Measurements from ENCODE around the gene ERGIC3.
A peak's percentile ranks its signal among the peaks of the same experiment; 100 is the strongest.

The ERGIC3 gene

DNA sequence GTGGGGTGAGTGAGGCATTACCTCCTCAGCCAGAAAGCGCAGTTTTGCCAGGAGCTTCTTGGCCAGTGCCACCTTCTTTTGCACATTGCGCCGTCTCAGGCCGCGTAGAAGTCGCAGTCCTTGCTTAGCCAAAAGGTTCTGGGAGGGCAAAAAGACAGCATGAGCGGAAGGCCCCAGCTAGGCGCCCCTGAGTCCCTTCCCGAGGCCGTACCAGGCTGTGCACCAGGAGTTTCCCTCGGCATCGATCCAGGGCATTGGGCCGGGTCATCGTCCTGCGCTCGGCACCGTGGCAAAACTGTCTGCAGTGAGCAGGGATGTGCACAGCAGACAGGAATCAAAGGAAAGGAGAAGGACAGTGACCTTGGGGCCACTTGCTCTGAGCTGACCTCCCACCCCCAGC, 53.6 kb downstream of the ERGIC3 start:
- no peak overlapping the region for H3K27ac ChIP-seq (ENCODE audit: low read depth, low read length)
- H4K8ac ChIP-seq (ENCODE audit: low read depth, low read length): no peak overlapping the region
- H4K91ac ChIP-seq (ENCODE audit: low read depth, low read length): no peak overlapping the region
- H3K14ac ChIP-seq (ENCODE audit: low read length): no peak overlapping the region
- H3K18ac ChIP-seq (ENCODE audit: low read length): no peak overlapping the region
- H3K79me1 ChIP-seq (ENCODE audit: low read length): no peaks in the 10 kb centered on the region
- no peak overlapping the region for H3K23ac ChIP-seq (ENCODE audit: low read length)
- no peaks in the 10 kb centered on the region for H3K36me3 ChIP-seq (ENCODE audit: control insufficient read depth in 1 of 2, insufficient read depth in 2 of 2, low read length in 2 of 2)
- no peak overlapping the region for H2BK120ac ChIP-seq (ENCODE audit: insufficient read depth, low read length, poor library complexity)
- H4K12ac ChIP-seq (ENCODE audit: low read depth, low read length): no peak overlapping the region
- no peak overlapping the region for H2AK5ac ChIP-seq (ENCODE audit: low read length)
- no peak for DNase-seq
- H3K9me3 ChIP-seq (ENCODE audit: insufficient read depth, low read depth, low read length): no peaks in the 10 kb centered on the region
- H2BK5ac ChIP-seq (ENCODE audit: low read depth, low read length, poor library complexity): no peak overlapping the region
- H3K4me2 ChIP-seq (ENCODE audit: low read length): no peak overlapping the region
- H2BK12ac ChIP-seq (ENCODE audit: low read length): no peak overlapping the region
- H2AFZ ChIP-seq (ENCODE audit: insufficient read depth, low read length, poor library complexity): no peak overlapping the region
- no peak overlapping the region for H3K4ac ChIP-seq (ENCODE audit: low read depth, low read length)
- H3K4me1 ChIP-seq (ENCODE audit: control insufficient read depth in 1 of 2, insufficient read depth in 2 of 2, low read length in 2 of 2): no peaks in the 10 kb centered on the region
- peaks cover 5% of the 10 kb centered on the region for H3K27me3 ChIP-seq (ENCODE audit: insufficient read depth, low read length)
- no peak overlapping the region for H3K4me3 ChIP-seq (ENCODE audit: low read depth, low read length)
- H3K79me2 ChIP-seq (ENCODE audit: control insufficient read depth, insufficient read depth, low read length, poor library complexity): no peaks in the 10 kb centered on the region
- H3K9ac ChIP-seq (ENCODE audit: low read length): no peak overlapping the region
- whole genome bisulfite sequencing (ENCODE audit: extremely low coverage, insufficient coverage, insufficient read length): no CpG with 5 or more reads among the region's 17 CpGs

DNA sequence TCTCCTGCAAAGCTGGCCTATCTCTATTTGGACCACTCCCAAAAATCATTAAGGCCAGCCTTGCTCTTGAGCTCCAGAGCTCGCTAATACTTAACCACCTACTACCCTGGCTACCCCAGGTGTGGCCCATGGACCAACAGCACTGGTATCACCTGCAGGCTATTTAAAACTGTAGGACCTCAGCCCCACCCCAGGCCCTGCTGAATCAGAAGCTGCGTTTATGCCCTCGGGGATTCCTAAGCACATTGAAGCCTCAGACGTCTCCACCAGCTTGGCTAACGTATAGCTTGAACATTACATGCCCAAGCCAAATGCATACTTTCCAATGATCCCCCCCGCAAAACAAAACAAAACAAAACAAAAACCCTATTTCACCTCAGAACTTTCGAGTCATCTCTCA, 54.0 kb downstream of the ERGIC3 start:
- WGBS (ENCODE audit: extremely low coverage, insufficient coverage, insufficient read length): 100% methylated on average over 2 of the region's 7 CpGs
- peak; percentile 43 to 57 for DNase-seq

DNA sequence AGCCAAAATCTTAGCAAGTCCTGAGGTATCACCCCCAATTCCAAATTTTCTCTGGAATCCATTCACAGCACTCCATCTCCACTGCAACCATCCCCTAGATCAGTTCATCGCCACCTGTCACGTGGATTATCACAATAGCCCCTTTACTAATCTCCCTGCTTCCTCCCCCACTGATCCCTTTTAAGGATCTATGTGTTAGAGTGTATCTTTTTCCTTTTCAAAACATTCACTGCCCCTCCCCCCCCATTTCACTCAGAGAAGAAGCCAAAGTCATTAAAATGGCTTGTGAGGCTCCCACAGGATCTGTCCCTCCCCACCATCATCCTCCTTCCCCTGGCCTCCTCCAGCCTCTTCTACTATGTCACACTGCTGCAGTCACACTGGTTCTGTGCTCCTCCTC, 55.3 kb downstream of the ERGIC3 start:
- Histone ChIP-seq H4K12ac (ENCODE audit: low read depth, low read length) (no peak overlapping the region), H2AFZ (ENCODE audit: insufficient read depth, low read length, poor library complexity) (no peak overlapping the region), H2BK12ac (ENCODE audit: low read length) (no peak overlapping the region), H3K14ac (ENCODE audit: low read length) (no peak overlapping the region), H3K23ac (ENCODE audit: low read length) (no peak overlapping the region), H3K18ac (ENCODE audit: low read length) (no peak overlapping the region), H3K4me3 (ENCODE audit: low read depth, low read length) (no peak overlapping the region), H3K4me2 (ENCODE audit: low read length) (no peak overlapping the region), H3K9me3 (ENCODE audit: insufficient read depth, low read depth, low read length) (no peaks in the 10 kb centered on the region), H3K27ac (ENCODE audit: low read depth, low read length) (no peak overlapping the region), H4K8ac (ENCODE audit: low read depth, low read length) (no peak overlapping the region), H2BK5ac (ENCODE audit: low read depth, low read length, poor library complexity) (no peak overlapping the region), H2AK5ac (ENCODE audit: low read length) (no peak overlapping the region), H4K91ac (ENCODE audit: low read depth, low read length) (no peak overlapping the region), H3K79me1 (ENCODE audit: low read length) (no peaks in the 10 kb centered on the region), H3K9ac (ENCODE audit: low read length) (no peak overlapping the region), H3K4ac (ENCODE audit: low read depth, low read length) (no peak overlapping the region), H3K4me1 (ENCODE audit: control insufficient read depth in 1 of 2, insufficient read depth in 2 of 2, low read length in 2 of 2) (peaks cover 9 to 11% of the 10 kb centered on the region in 2 experiments), H3K79me2 (ENCODE audit: control insufficient read depth, insufficient read depth, low read length, poor library complexity) (no peaks in the 10 kb centered on the region), H3K36me3 (ENCODE audit: control insufficient read depth in 1 of 2, insufficient read depth in 2 of 2, low read length in 2 of 2) (no peaks in the 10 kb centered on the region), H3K27me3 (ENCODE audit: insufficient read depth, low read length) (peaks cover 22% of the 10 kb centered on the region), H2BK120ac (ENCODE audit: insufficient read depth, low read length, poor library complexity) (no peak overlapping the region)
- no peak for DNase-seq
- no CpG with 5 or more reads among the region's 2 CpGs for WGBS (ENCODE audit: extremely low coverage, insufficient coverage, insufficient read length)

More for the DNA sequence above, 54.0 kb downstream of the ERGIC3 start:
- Histone ChIP-seq H3K4ac (ENCODE audit: low read depth, low read length) (no peak overlapping the region), H3K23ac (ENCODE audit: low read length) (no peak overlapping the region), H3K79me2 (ENCODE audit: control insufficient read depth, insufficient read depth, low read length, poor library complexity) (no peaks in the 10 kb centered on the region), H3K4me1 (ENCODE audit: control insufficient read depth in 1 of 2, insufficient read depth in 2 of 2, low read length in 2 of 2) (peaks cover 0 to under 1% of the 10 kb centered on the region in 2 experiments), H3K79me1 (ENCODE audit: low read length) (no peaks in the 10 kb centered on the region), H3K18ac (ENCODE audit: low read length) (no peak overlapping the region), H2BK12ac (ENCODE audit: low read length) (no peak overlapping the region), H3K36me3 (ENCODE audit: control insufficient read depth in 1 of 2, insufficient read depth in 2 of 2, low read length in 2 of 2) (no peaks in the 10 kb centered on the region), H3K27ac (ENCODE audit: low read depth, low read length) (no peak overlapping the region), H2AK5ac (ENCODE audit: low read length) (no peak overlapping the region), H2BK120ac (ENCODE audit: insufficient read depth, low read length, poor library complexity) (no peak overlapping the region), H3K4me2 (ENCODE audit: low read length) (no peak overlapping the region), H3K9ac (ENCODE audit: low read length) (no peak overlapping the region), H3K27me3 (ENCODE audit: insufficient read depth, low read length) (peaks cover 10% of the 10 kb centered on the region), H2BK5ac (ENCODE audit: low read depth, low read length, poor library complexity) (no peak overlapping the region), H4K12ac (ENCODE audit: low read depth, low read length) (no peak overlapping the region), H3K14ac (ENCODE audit: low read length) (no peak overlapping the region), H3K9me3 (ENCODE audit: insufficient read depth, low read depth, low read length) (no peaks in the 10 kb centered on the region), H2AFZ (ENCODE audit: insufficient read depth, low read length, poor library complexity) (no peak overlapping the region), H4K91ac (ENCODE audit: low read depth, low read length) (no peak overlapping the region), H4K8ac (ENCODE audit: low read depth, low read length) (no peak overlapping the region), H3K4me3 (ENCODE audit: low read depth, low read length) (no peak overlapping the region)

DNA sequence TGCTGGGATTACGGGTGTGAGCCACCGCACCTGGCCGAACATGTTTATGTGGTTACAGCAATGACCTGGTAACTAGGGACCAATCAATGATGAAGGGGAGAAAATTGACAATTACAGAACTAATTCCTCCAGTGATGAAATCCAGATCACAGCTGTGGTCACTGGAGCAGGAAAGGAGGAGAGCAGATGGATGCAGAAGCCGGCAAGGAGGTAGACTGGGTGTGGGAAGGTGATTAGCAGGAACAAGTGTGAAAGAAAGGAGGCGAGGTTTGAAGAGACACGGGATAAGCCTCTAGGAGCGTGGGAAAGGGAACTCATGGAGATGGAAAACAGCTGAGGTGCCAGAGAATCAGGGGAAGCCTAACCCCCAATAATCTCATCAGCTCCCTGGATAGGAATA, 56.6 kb downstream of the ERGIC3 start:
- DNase-seq: no peak
- Histone ChIP-seq H3K4me1 (ENCODE audit: control insufficient read depth in 1 of 2, insufficient read depth in 2 of 2, low read length in 2 of 2) (peaks cover 9 to 11% of the 10 kb centered on the region in 2 experiments), H3K9me3 (ENCODE audit: insufficient read depth, low read depth, low read length) (peaks cover 5% of the 10 kb centered on the region), H3K14ac (ENCODE audit: low read length) (no peak overlapping the region), H3K27me3 (ENCODE audit: insufficient read depth, low read length) (peaks cover 25% of the 10 kb centered on the region), H4K12ac (ENCODE audit: low read depth, low read length) (no peak overlapping the region), H2BK12ac (ENCODE audit: low read length) (no peak overlapping the region), H3K4ac (ENCODE audit: low read depth, low read length) (no peak overlapping the region), H3K4me3 (ENCODE audit: low read depth, low read length) (no peak overlapping the region), H3K79me2 (ENCODE audit: control insufficient read depth, insufficient read depth, low read length, poor library complexity) (no peaks in the 10 kb centered on the region), H2BK5ac (ENCODE audit: low read depth, low read length, poor library complexity) (no peak overlapping the region), H3K27ac (ENCODE audit: low read depth, low read length) (no peak overlapping the region), H3K9ac (ENCODE audit: low read length) (no peak overlapping the region), H3K18ac (ENCODE audit: low read length) (no peak overlapping the region), H2BK120ac (ENCODE audit: insufficient read depth, low read length, poor library complexity) (no peak overlapping the region), H2AFZ (ENCODE audit: insufficient read depth, low read length, poor library complexity) (no peak overlapping the region), H3K79me1 (ENCODE audit: low read length) (no peaks in the 10 kb centered on the region), H4K91ac (ENCODE audit: low read depth, low read length) (no peak overlapping the region), H3K4me2 (ENCODE audit: low read length) (no peak overlapping the region), H4K8ac (ENCODE audit: low read depth, low read length) (no peak overlapping the region), H2AK5ac (ENCODE audit: low read length) (no peak overlapping the region), H3K36me3 (ENCODE audit: control insufficient read depth in 1 of 2, insufficient read depth in 2 of 2, low read length in 2 of 2) (no peaks in the 10 kb centered on the region), H3K23ac (ENCODE audit: low read length) (no peak overlapping the region)
- no CpG with 5 or more reads among the region's 7 CpGs for WGBS (ENCODE audit: extremely low coverage, insufficient coverage, insufficient read length)
